GM18909 (cell line): ENCODE measurements around the gene WHRN.

ENCODE experiments used
- ATAC-seq: cut with Tn5 transposase; IDR thresholded peaks from one replicate; pipeline ENCODE4 v1.9.1; 2021; ENCODE audit warnings: mild to moderate bottlenecking; ENCODE audit not compliant: unreplicated experiment, poor library complexity

Gene WHRN

GRCh38 chr9:114494776-114495569, 10.3 kb downstream of the WHRN start:
- no peak for ATAC-seq

- no peak for ATAC-seq
Observed at GRCh38 chr9:114493521-114494184, 11.6 kb downstream of the WHRN start.

- no peak for ATAC-seq
Observed at GRCh38 chr9:114492991-114493390, 12.3 kb downstream of the WHRN start.

GRCh38 chr9:114491430-114492003, 13.8 kb downstream of the WHRN start:
- ATAC-seq, result no peak

- ATAC-seq, result no peak
Observed at GRCh38 chr9:114489928-114490327, 15.3 kb downstream of the WHRN start.

- ATAC-seq, result no peak
Observed at GRCh38 chr9:114488398-114489129, 16.7 kb downstream of the WHRN start.

- peak; percentile 76 for ATAC-seq
Observed at GRCh38 chr9:114487607-114488300, 17.5 kb downstream of the WHRN start.

GRCh38 chr9:114486205-114486963, 18.9 kb downstream of the WHRN start:
- ATAC-seq, result no peak

- peak; percentile 63 for ATAC-seq
Observed at GRCh38 chr9:114484854-114485443, 20.3 kb downstream of the WHRN start.

GRCh38 chr9:114484215-114484853, 20.9 kb downstream of the WHRN start:
- no peak for ATAC-seq

GRCh38 chr9:114483499-114483898, 21.8 kb downstream of the WHRN start:
- no peak for ATAC-seq

GRCh38 chr9:114482593-114482992, 22.7 kb downstream of the WHRN start:
- no peak for ATAC-seq

- no peak for ATAC-seq
Observed at GRCh38 chr9:114481789-114482188, 23.5 kb downstream of the WHRN start.

GRCh38 chr9:114480746-114481435, 24.4 kb downstream of the WHRN start:
- ATAC-seq, result no peak

GRCh38 chr9:114478871-114479270, 26.4 kb downstream of the WHRN start:
- no peak for ATAC-seq

- ATAC-seq, result no peak
Observed at GRCh38 chr9:114478459-114478858, 26.8 kb downstream of the WHRN start.

GRCh38 chr9:114477642-114478041, 27.6 kb downstream of the WHRN start:
- no peak for ATAC-seq

- ATAC-seq, result no peak
Observed at GRCh38 chr9:114476891-114477469, 28.3 kb downstream of the WHRN start.
